SKM-1 treated with dmso at 0.1 percent for 144 hours (cell line): ENCODE measurements around the gene RHEB.

Experiments used
- DNase-seq: peaks from one replicate; lab custom pipeline; 2025; ENCODE audit not compliant: unreplicated experiment; lab: John Stamatoyannopoulos, UW

Gene RHEB

DNA sequence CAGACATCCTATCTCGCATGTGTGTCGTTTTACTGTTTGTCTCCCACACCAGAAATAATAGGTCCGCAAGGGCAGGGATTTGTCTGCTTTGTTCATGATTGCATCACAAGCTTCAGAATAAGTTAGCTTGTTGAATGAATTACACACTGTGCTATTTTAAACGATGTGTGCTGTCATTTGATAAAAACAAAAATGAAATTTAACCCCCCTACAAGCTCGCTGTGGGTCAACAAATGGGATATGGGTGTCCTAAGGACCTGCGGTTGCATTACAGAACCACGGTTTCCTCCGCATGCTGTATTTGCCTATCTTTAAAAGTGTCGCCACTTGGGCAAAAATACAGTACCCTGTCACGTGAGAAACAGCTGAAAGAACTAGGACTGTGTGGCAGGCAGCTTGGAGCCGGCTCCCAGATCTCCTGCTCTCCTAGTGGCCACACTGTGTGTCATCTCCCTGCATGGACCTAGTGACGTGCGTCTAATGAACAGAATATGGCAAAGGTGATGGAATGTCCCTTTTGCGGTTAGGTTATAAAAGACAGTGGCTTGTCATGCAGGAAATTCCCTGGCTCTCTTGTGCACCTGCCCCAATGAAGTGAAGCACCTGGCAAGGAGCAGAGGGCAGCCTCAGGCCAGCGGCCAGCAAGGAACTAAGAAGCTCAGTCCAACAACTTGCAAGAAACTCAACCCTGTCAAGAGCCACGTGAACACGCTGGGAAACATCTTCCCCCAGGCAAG is 46.9 kb downstream of the RHEB start:
- DNase-seq = no peak

DNA sequence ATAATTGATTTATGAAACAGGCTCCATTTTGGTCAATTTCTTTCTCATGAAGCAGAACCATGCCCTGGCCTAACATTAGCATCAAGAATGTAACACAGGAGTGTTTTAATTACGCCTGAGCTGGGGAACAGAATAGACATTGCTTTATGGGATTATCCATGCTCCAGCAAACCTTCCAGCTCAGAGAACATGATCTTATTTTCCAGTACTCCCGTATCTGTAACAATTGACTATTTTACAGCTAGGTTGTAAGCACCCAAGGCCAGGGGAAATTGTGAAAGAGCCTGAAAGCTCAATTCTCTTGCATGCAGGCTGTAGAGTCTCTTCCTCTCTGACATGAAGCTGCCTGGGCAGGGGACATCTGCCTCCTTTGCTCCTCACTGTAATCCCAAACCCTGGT is 49.0 kb downstream of the RHEB start:
- no peak for DNase-seq

DNA sequence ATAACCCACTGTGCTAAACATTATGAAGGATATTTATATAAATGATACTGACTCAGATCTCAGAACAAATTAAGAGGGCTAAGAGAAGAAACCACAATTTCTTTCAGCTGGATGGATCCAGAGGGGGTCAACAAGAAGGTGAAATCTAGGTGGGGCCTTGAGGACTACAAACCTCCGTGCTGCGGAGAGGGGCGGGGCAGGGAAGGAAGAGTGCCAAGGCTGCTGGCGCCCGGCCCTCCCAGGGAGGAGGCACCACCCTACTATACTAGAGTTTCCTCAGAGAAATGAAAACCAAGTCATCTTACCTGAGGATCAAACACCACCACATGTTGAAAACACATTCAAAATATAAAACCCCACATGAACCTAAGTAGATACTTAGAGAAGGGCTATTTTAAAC is 50.4 kb downstream of the RHEB start:
- no peak for DNase-seq

DNA sequence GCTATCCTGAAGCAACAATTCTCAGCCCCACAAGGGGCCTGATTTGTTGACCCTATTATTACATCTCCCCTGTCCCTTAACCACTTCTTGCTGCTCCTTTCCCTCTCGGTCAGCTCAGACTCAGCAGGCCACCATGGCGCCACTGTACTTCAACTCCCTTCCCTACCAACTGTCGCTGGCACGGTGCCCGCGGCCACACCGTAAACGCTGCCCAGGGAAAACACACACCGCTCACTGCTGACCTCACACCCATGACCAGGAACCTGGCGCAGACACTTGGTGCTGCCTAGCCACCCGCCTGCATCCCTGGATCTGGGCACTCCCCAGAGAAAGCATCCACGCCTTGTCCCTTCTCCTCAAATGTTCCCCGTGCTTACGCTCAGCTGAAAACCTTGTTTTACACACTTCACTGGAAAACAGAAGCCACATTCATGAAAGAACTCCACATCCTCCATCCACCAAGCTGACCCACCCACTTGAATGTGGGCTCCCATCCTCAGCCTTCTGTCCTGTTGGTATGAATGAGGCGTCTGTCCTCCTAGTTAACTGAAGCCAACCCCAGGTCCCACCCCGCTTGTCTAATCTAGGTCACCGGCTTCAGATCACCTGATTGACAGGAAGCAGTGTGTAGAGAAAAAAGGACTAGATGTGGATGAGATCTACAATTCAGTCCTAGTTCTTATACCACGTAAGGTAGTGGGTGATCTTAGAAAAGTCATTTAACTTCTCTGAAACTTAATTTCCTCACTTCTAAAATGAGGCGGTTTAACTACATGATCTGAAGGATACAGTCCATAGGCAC is 51.3 kb downstream of the RHEB start:
- DNase-seq = no peak

- no peak for DNase-seq
These were observed 54.5 kb downstream of the RHEB start for GRCh38 chr7:151465169-151465568.

GRCh38 chr7:151462306-151462779 is 57.4 kb downstream of the RHEB start:
- DNase-seq = no peak

GRCh38 chr7:151461942-151462230 is 57.8 kb downstream of the RHEB start:
- DNase-seq = no peak

GRCh38 chr7:151461096-151461941 is 58.4 kb downstream of the RHEB start:
- DNase-seq = no peak

GRCh38 chr7:151460474-151460855 is 59.2 kb downstream of the RHEB start:
- DNase-seq = no peak

DNA sequence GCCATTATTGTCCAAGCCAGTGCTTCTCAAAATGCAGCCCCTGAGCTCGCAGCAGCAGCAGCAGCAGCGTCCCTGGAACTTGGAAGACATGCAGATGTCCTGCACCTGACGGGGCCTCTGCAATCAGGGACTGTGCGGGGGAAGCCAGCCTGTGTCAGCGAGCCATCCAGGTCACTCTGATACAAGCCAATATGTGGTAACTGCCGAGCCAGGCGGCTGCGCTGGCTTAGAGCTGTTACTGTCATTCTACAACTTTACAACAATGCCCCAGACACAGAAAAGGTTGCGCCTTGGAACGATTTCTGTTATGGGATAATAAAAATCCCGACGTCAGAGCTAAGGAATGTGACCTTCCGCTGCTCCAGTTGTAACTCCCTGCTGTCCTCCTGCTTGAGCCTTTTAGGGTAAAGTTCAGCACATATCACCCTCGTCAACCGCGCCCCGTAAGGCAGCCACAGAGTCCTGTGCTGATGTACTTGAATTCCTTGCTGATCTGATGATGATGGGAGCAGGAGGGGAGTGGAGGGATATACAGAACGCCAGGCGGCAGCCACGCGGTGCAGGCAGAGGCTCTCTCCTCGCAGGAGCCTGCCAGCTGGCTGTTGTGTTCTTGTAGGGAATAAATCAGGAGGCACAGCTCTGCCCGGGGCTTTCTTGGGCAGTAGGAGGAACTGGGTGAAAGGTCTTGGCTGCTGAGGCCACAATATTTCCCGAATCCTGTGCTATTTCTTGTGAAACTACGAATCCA is 59.8 kb downstream of the RHEB start:
- DNase-seq = no peak

- no peak for DNase-seq
These were observed 62.2 kb downstream of the RHEB start for GRCh38 chr7:151457534-151457933.

- DNase-seq = no peak
These were observed 62.9 kb downstream of the RHEB start for GRCh38 chr7:151456782-151457181.

- no peak for DNase-seq
These were observed 63.4 kb downstream of the RHEB start for GRCh38 chr7:151456276-151456675.

- DNase-seq = no peak
These were observed 64.0 kb downstream of the RHEB start for GRCh38 chr7:151455690-151456089.

DNA sequence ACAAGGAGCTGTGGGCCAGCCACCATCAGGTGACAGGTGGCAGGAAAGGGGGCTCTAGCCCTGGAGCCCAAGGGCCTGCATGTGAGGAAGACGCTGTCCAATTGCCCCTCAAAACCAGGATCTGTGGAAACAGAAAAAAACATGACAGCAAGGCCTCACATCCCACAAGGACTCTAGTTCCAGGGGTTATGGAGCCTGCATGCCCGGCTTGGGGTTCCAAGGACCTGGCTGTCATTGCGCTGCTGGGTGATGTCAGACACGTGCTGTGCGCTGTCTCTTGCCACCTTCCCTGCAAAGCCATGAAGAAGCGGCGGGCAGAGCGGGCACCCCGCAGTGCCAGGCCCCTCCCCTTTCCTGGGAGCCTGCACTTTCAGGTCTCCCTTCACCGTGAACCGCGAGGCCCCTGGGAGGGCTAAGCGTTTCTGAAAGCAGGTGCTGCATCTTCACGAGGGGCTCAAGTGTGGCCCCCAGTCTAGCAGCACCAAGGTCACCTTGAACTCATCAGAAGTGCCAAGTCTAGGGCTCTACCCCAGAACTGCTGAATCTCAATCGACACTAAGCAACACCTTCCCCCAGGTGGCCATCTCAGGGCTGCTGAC is 64.7 kb downstream of the RHEB start:
- DNase-seq = no peak

DNA sequence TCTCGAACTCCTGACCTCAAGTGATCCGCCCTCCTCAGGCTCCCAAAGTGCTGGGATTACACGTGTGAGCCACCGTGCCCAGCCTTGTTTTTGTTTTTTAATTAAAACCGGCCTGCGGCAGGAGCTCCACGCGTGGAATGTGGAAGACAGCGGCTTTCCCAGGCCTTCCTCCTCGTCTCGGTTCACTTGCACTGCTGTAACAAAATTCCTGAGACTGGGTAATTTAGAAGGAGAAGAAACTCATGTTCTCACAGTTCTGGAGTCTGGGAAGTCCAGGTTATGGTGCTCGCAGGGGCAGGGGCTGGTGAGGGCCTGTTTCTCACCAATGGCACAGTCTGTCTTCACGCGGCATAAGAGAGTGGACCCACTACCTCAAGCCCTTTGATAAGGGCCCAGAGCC is 65.4 kb downstream of the RHEB start:
- DNase-seq = no peak

- no peak for DNase-seq
These were observed 66.3 kb downstream of the RHEB start for GRCh38 chr7:151453326-151453791.

GRCh38 chr7:151452680-151453325 is 66.9 kb downstream of the RHEB start:
- no peak for DNase-seq

DNA sequence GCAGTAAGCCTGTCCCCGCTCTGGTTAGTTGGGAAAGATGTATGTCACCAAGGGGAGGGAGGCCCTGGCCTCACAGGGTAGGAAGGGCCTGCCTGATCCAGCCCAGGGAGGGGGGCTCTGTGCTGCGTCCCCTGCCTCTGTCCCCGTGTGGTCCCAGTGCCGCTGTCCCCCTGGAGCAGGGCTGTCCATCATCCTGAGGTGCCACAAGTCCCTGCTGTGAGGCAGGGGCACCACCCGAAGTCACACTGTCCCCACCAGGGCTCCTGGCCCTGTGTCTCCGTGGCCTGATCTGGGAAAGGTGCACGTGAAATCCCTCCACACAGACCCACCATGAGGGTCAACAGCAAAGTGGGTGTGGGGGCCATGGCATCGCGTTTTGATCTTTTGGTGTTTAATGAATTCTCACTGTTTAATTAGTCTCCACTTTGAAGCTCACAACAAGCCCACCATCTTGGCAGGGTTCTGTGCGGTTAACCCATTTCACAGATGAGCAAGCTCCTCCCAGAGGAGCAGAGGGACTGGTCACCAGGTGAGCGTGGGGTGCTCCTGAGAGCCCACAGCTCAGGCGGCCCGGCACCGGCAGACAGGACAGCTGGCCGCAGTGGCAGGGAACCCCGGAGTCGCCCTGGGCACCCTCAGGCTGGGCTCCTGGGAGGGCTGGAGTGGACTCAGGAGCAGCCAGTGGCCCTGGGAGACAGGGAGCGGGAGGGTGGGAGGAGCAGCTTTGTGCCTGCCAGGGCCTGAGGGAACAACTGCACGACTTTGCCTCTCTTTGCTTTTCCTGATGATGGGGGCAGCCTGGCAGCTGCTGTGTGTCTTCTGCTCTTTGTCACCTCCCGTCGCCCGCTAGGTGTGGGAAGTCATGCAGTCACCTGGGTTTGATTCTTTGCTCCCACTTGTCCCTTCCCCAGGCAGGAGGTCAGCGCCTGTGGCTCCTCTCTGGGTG is 67.8 kb downstream of the RHEB start:
- no peak for DNase-seq
